Measurements from ENCODE around the gene TIAM2.
"Not testable (repeated sequence)": the region's sequence is repeated elsewhere in the genome, so short reads cannot be mapped to it uniquely, and the experiment has no call there.

The TIAM2 gene

DNA sequence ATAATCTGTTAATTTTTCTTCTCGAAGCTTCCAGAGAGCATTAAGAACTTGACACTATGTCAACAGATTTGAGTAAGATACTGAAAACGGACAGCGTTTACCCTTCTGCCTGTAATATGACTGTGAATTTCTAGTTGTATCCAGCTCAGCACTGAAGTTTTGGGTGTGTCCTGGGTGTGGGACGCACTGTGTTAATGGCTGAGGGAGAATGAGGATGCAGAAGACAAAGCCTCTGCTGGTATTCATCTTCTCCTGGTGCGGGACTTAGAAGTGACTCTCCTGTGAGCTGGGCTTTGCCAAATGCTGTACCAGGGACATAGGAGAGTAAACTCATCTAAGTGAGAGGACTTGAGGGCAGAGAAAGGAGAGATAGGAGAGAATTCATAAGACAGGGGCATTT lies 178.4 kb downstream of the TIAM2 start:
- DNase-seq = no peak

DNA sequence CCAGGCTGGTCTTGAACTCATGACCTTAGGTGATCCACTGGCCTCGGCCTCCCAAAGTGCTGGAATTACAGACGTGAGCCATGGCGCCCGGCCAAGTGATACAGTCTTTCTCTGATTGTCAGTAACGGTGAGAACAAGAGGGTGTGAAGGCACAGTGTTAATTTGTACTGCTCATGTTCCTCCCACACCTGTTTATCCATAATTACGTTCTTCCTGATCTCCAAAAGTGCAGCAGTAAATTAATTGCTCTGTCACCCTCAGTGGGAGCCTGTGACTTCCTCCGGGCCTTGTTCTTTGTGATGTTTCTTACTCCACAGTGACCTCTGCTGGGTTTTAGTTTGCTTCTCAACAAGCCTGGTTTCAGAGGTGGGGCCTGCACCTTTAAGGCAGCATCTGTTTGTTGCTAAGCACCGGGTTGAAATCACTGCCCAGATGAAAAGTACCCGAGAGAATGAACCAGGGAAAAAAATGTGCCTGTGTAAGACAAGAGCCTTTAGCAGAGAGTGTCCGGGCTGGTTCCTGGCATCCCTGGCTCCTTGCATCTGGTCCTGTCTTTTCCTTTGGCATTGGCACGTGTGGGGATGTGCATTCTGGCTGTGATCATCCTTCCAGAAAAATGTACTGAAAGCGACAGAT lies 179.6 kb downstream of the TIAM2 start:
- peak; percentile 54 for DNase-seq

DNA sequence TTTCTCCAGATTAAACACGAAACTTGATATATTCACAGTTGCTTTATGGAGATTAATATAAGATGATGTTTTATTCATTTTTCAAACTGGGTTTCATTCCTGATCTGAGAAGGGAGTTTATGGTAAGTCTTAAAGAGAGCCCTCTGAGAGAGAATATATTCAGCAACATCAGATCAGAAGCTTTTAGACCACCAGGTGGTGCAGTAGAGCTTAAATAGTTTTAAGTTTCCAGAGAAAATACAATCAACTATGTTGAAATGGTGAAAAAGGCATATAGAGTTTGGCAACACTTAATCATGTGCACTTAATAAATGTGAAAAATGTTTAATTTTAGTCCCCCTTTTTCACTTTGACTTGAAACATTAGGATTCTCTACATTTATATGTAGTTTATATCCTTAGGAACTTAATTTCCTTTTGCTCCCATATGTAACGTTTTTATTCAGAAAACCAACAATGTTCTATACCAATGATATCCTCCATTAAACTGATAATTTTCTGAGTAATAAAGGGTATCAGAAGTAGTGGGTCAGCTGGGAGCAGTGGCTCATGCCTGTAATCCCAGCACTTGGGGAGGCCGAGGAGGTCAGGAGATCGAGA lies 182.3 kb downstream of the TIAM2 start:
- peak; percentile 44 for DNase-seq

DNA sequence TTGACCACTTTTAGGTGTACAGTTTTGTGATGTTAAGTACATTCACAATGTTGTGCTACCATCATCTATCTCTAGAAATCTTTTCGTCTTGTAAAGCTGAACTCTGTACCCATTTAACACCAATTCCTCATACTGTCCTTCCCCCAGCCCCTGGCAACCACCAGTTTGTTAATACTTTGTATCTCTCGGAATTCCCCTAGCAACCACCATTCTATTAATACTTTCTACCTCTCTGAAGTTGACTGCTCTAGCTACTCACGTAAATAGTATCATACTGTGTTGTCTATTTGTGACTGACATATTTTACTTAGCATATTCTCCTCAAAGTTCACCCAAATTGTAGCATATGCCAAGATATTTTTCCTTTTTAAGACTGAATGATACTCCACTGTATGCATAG lies 186.4 kb downstream of the TIAM2 start:
- no peak for DNase-seq

DNA sequence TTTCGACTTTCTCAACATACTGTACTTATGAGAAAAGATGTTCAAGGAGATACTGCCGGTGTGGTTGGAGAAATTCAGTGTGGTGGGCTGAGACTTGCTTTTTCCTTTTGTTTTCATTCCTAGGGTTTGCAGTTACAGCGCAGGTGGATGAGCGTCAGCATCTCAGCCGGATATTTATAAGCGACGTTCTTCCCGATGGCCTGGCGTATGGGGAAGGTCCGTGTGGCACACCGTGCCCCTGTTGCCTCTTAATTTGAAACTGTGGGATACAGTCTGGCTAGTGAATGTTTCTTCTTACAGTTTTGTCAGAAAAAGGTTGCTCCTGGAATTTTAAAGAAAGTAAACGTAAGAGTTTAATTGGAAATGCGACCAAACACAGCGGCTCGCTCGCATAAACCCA lies 187.0 kb downstream of the TIAM2 start:
- no peak for DNase-seq

DNA sequence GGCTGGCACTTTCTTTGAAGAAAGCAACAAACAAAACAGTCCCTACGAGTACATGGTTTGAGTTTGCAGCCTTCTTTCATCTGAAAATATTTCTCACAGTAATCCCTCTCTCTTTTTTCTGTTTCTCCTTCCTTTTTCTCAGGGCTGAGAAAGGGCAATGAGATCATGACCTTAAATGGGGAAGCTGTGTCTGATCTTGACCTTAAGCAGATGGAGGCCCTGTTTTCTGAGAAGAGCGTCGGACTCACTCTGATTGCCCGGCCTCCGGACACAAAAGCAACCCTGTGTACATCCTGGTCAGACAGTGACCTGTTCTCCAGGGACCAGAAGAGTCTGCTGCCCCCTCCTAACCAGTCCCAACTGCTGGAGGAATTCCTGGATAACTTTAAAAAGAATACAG lies 188.0 kb downstream of the TIAM2 start:
- DNase-seq = no peak

DNA sequence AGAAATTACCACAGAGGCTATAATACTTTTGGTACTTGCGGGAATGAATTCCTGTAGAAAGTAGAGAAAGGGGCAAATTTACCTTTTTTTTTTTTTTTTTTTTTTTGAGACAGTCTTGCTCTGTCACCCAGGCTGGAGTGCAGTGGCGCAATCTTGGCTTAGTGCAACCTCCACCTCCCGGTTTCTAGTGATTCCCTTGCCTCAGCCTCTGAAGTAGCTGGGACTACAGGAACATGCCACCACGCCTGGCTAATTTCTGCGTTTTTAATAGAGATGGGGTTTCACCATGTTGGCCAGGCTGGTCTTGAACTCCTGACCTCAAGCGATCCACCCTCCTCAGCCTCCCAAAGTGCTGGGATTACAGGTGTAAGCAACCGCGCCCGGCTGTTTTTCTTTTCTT lies 189.9 kb downstream of the TIAM2 start:
- not testable (repeated sequence) for DNase-seq

DNA sequence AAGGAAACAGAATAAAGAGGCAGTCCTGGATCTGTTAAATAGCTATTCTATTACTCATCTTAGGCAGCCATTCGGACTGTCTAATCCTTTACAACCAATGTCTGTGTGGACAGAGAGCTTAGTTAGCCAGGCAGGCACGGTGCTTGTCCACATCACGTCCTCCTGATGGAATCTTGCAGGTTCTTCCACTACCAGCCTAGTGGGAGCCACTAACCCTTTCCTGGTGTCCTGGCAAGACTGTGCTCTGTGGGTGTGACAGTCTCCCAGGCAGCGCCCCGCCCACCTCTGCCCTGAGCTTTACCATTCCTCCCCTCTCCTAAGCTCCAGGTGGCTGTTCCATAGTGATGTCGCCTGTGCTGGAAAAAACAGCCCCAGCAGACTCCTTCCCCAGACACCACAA lies 190.4 kb downstream of the TIAM2 start:
- DNase-seq = no peak

DNA sequence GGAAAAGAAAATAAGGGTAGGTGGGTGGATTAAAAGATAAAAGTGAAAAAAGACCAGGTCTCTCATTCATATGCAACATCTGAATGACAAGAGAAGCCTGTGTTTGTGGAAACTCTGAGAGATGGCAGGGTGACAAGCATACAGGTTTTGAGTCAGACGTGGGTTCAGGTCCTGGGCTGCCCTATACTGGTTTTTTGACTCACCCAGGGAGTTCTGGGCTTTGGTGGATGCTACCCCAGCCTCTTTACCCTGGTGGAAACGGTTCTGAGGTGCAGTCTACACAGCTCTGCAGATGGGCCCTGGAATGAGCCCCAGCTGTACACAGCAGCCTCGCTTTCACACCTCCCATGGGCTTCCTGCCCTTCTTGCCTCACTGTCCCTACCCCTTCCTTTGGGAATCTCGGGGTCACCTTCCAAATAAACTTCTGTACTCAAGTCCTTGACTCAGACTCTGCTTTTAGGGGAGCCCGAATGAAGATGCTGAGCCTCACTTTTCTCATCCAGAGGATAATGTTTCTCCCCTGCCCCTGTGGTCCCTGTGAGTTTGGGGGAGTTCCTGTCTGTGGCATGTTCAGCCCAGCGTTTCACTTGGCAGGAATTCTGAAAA lies 191.0 kb downstream of the TIAM2 start:
- peak; percentile 38 for DNase-seq

DNA sequence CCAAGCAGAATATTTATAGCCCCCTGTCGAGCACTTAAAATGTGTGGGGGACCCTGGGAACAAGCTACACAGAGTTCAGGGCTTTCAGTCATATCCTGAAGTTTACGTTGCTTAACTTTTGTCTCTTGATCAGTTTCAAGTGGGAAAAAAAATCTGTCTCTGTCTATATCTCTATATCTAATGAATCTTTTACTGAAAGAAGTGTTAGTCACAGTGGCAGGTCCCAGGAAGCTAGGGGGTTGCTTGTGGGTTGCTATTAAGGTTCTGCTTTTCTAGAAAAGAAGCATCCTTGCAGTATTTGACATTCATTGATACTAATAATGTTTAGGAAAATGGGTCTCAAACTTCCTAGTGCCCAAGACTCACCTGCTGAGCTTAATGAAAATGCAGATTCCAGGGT lies 192.0 kb downstream of the TIAM2 start:
- no peak for DNase-seq

DNA sequence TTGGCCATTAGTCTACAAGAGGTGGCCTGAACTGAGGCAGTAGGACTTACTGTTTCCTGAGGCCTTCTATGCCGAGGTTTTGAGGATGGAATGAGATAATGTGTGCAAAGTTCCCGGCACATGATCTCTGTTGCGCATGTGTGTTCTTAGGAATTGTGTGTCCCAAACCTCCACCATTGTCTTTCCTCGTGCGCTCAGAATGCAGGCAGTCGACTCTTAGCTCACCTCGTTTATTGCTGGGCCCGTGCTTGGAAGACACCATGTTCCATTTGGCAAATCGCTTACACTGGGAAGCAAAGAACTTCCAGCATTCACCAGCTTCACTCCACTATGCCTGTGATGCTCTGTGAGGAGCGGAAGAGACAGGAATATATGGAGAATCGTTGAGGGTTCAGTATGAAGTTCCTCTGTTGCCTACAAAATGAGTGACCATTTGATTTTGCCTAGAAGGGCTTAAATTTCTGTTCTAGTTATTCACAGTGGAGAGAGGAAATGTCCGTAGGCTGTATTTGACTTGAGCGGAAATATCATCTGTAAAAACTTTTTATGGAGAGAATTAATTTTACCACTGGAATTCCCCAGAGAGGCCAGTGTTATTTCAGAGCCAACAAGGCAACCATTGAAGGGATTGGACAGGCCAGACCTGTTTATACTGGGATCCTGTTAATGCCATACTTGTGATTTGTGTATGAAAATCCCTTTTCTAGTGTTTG lies 193.0 kb downstream of the TIAM2 start:
- no peak for DNase-seq

DNA sequence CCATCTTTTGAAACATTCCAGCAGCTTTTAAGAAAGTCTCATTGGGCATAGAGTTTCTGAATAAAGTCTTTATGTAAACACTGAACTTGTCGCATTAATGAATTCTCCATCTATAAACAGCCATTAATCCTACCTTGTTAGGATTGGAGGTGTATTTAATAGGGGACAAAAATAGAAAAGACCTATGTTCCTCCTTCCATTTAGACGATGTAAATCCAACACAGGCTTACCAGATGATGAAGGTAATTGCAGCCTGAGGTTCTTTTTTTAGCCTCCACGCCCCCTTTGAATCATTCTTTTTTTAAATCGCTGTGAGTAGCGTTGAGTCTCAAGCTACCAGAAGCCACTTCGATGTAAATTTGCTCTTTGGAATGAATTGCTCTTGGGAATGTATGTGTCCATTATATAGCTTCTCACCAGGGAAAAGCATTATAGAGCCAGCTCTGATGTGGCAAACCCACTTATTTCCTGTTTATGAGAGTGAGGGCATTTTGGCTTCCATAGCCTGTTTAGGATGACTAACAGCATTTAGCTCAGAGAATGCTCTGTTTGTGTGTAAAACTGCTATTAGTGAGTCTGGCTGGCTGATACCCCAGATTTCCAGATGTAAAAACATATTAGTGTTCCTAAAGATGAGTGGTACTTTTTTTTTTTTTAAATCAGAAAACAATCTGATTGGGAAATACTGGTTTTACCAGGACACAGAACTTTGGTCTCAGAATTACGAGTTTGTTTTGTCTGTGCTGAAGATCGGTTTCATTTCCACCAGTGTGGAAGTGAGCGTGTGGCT lies 193.8 kb downstream of the TIAM2 start:
- no peak for DNase-seq

DNA sequence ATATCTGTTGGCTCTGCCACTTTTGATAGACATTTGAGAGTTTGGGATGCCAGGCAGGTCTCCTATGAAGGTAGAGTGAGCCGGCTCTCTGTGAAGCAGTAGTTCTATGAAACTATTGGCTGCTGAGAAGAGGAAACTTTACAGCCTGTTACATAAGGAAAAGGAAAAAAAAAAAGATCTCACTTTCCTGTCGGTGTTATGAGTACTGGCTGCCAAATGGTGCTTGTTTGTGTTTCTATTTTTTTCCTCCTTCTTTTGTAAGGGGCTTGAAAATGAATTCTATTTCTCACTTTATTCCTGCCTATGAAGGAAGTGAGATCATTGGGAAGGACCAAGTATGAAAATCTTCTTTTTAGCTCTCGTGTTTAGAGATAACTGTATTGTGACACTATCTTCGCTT lies 195.6 kb downstream of the TIAM2 start:
- DNase-seq = no peak

DNA sequence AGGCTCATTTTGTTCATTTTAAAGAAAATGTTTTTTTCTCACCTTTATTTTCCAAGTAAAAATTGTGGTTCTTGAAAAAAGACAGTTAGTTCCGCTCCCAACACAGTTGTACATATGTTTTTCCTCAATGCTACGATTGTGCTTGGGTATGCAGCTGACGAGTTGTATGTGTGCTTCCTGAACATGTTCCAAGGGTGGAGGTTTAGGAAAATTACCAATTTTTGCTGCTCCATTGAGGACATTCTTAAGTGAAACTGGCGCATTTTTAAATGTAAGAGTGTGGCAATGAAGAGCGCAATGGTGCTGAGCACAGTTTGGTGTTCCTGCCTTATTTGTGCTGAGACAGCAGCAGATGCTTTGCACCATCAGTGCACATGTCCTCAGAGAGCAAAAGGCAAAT lies 198.4 kb downstream of the TIAM2 start:
- DNase-seq = no peak

DNA sequence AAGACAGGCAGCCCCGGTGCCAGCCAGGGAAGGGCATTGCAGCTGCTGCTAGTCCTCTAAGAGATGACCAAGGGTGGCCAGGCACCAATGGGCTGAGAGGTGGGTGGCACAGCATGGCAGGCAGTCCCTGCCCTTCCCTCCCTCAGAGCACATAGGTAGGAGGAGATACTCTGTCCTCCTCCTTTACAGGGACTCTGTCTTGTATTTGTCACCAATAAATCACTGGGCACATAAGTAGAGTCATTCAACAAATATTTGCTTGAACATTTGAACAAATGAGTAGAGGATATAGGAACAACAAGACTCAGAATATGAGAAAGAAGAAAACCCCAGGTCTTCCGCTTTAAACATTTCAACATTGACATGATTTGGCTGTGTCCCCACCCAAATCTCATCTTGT lies 199.3 kb downstream of the TIAM2 start:
- DNase-seq = no peak

DNA sequence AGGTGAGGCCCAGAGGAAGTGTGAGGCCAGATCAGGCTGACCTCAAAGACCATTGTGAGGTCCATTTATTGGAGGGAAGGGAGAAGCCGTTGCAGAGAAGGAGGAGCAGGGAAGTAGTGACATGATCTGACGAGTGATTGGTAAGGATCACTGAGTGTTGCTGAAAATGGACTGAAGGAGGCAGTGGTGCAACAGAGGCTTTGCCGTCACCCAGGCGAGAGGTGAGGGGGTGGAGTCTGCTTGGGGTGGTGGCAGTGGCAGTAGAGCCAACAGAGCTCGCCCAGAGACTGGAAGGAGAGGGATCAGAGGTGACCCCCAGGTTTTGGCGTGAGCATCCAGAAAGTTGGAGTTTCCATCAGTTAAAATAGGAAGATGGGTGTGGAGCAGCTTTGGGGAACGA lies 200.8 kb downstream of the TIAM2 start:
- no peak for DNase-seq

DNA sequence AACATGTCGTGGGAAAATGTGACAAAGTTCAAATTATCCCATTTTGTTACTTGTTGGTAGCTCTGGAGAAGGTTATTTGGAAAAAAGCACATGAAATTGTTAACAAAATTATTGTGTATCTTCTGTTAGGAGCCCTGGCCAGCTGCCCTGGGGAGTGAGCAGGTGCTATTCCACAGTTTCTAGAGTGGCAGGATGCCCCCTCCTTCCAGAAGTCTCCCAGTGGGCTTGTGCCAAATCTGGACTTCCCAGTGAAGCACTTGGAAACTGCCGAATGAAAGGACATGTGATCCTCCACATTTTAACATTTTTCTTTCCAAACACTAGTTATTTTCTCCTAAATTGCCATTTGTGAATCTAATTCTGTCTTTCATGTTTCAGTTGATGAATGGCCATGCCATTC lies 201.8 kb downstream of the TIAM2 start:
- DNase-seq = no peak

DNA sequence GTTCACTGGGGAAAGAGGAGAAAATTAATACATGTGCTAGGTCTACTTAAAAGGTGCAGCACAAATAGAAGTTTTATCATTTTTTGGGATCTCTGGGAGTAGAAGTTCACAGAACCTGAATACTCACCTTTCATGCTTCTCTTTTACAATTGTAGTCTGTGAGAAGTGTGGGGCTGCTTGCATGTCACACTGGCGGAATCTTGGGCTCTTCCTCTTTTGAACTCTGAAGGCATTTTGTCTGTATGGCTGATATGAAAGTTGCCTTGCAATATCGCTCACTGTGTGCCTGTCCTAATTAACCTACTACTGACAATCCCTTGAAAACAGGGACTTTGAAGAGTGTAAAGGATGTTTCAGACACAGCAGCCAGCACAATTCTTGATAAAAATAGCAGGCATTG lies 202.8 kb downstream of the TIAM2 start:
- no peak for DNase-seq

DNA sequence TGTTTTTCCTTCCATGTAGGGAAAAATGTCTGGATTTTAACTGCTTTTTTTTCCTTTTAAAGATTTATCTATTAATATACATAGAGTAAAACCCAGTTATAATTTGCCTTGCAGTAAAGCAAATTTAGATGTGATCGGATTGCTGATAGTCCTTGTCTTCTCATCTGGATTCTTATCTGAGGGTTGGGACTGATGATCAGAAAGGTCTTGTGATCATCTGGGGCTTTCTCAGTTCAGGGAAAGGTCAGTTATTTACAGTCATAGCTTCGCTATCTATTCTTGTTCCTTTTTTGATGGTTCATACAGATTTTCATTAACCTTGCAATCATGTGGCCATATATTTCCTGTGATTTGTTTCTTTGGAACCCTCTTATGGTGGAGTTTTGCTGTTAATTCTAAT lies 204.9 kb downstream of the TIAM2 start:
- DNase-seq = no peak

DNA sequence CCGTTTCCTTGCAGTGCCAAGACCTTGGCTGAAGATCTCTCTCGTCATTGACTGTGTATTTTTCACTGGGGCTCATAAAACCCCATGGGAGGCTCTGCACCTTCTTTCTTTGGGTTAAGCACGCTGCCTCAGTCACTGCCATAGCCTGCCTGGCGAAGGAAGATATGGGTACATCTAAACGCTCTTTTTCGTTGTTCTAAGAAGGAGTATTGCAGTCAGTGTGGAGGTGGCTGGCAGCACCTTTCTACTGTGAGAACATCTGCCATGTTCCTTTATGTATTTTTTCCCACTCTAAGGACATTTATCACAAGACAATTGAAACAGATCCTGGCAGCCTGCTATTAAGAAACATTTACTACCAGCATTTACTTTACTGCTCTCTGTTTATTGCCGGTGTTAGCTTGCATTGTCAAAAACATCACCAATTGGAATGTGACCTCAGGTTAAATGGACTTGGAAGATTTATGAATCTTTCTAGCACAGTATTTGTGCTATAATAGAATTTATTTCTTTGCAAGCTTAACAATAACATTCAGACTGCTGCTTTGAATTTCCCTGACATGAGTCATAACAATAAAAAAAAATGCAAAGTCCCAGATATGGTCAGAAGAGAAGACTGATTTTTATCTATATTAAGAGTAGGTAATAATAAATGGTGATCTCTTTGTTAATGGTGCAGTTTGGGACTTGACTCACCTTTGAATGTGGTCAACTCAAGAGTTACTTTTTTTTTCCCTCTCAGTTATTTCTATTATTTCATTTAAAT lies 206.5 kb downstream of the TIAM2 start:
- DNase-seq = no peak

DNA sequence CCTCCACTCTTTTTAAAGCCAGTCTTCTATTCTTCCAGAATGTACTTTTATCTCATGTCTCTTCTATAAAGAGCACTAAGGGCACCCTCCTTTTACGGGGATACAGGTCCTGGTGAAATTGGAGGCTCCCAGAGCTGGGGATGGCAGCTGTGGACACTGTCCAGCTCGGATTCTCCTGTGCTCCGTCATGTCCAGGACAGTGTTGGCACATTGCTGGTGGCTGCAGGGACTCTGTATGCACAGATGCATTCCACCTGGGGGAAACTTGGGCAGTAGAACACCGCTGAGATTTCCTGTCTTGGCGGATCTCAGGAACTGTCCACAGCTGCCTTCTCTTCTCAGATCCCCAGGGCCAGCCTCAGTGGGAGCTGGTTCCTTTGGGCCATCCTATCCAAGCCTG lies 212.1 kb downstream of the TIAM2 start:
- no peak for DNase-seq

DNA sequence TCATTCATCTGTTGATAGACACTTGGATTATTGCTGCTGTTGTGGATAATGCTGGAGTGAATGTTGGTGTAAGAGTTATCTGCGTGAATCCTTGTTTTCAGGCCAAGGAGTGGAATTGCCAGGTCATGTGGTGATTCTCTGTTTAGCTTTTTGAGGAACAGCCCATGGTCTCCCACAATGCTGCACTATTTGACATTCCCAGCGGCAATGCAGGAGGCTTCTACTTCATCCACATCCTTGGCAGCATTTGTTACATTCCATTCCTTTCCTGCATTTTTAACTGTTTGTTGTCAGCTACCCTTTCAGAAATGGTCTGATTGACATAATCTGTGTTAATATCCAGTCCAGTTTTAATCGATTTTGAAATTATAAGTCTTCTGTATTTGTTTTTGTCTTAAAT lies 217.0 kb downstream of the TIAM2 start:
- no peak for DNase-seq
